PC-3 (cell line): Measurements from ENCODE around the gene SCYL1.
"Not testable (repeated sequence)": the region's sequence is repeated elsewhere in the genome, so short reads cannot be mapped to it uniquely, and the experiment has no call there.

Experiments
- CTCF ChIP-seq: fragments of 300-600 bp; sonication (generic); conservative IDR thresholded peaks from 2 replicates; pipeline ENCODE4 v1.5.1; 2017; ENCODE audit warnings: antibody characterized with exemption, low read depth, mild to moderate bottlenecking, low read length
- EZH2 ChIP-seq: fragments of 300-600 bp; sonication (generic); IDR thresholded peaks from one replicate; pipeline ENCODE4 v1.6.1; 2017; ENCODE audit warnings: antibody characterized with exemption, mild to moderate bottlenecking, low read length; ENCODE audit not compliant: unreplicated experiment
- EZH2phosphoT487 ChIP-seq: fragments of 300-600 bp; sonication (generic); IDR thresholded peaks from 2 replicates; pipeline ENCODE4 v1.6.1; 2018; ENCODE audit warnings: mild to moderate bottlenecking, antibody characterized with exemption, low read length, borderline replicate concordance

GRCh38 chr11:65518941-65519549 lies 5.8 kb upstream of the SCYL1 start:
- TF ChIP-seq CTCF, EZH2, EZH2phosphoT487: not testable (repeated sequence)
